Measurements from ENCODE around the gene MORN1. TPM values are rescaled to one million over a fixed set of nuclear protein-coding genes. Genes with fewer than 3 reads are reported as not detected.

Gene MORN1
- total and polyA plus RNA-seq, 10 of the 15 experiments (the other 5 are each of a cell fraction or from before 2014, with no cell fraction given) = 0.76 to 7.9 (median 5.5) TPM

- no peak for TF ChIP-seq CHD4 (IDR thresholded peaks at IDR 0.05)
- TF ChIP-seq SMAD5 (IDR thresholded peaks at IDR 0.05; ENCODE audit: low read depth) = no peak
- no peak for TF ChIP-seq MYB (IDR thresholded peaks at IDR 0.05; ENCODE audit: borderline replicate concordance, low read depth, low read length)
- no peak for TF ChIP-seq ZBTB11 (CRISPR knock-in tag; IDR thresholded peaks at IDR 0.05)
- TF ChIP-seq SPI1 (IDR thresholded peaks at IDR 0.05; ENCODE audit: borderline replicate concordance, insufficient read depth, low read depth, low read length) = peak; percentile 23; the same call in 1 of the 2 replicates
- TF ChIP-seq STAT3 (IDR thresholded peaks at IDR 0.05; ENCODE audit: low read depth, low read length) = no peak
- TF ChIP-seq RFX5 (IDR thresholded peaks at IDR 0.05; ENCODE audit: low read depth, low read length) = no peak
- TF ChIP-seq TBL1XR1 (IDR thresholded peaks at IDR 0.05; ENCODE audit: low read depth, low read length) = peak; percentile 65
- no peak for TF ChIP-seq IRF4 (IDR thresholded peaks at IDR 0.05; ENCODE audit: low read depth, low read length)
- TF ChIP-seq HCFC1 (IDR thresholded peaks at IDR 0.05; ENCODE audit: low read length) = peak; percentile 82
- TF ChIP-seq MEF2B (IDR thresholded peaks at IDR 0.05; ENCODE audit: partially characterized antibody, poor library complexity, severe bottlenecking) = no peak
- TF ChIP-seq HDAC2 (IDR thresholded peaks at IDR 0.05) = no peak
- TF ChIP-seq HSF1 (IDR thresholded peaks at IDR 0.05; ENCODE audit: low read depth, low read length) = no peak
- TF ChIP-seq RAD21 (IDR thresholded peaks at IDR 0.05; ENCODE audit: insufficient read depth, low read depth, low read length) = no peak
- TF ChIP-seq GABPA (IDR thresholded peaks at IDR 0.05; ENCODE audit: low read depth) = no peak
- no peak for TF ChIP-seq SUPT20H (IDR thresholded peaks at IDR 0.05; ENCODE audit: borderline replicate concordance, control insufficient read depth, low read depth, low read length)
- TF ChIP-seq RELB (IDR thresholded peaks at IDR 0.05; ENCODE audit: low read depth) = no peak
- TF ChIP-seq ZNF24 (IDR thresholded peaks at IDR 0.05) = no peak
- no peak for TF ChIP-seq BCL11A (IDR thresholded peaks at IDR 0.05; ENCODE audit: low read depth, low read length)
- no peak for TF ChIP-seq WRNIP1 (IDR thresholded peaks at IDR 0.05; ENCODE audit: borderline replicate concordance, low read depth, low read length)
- TF ChIP-seq SMARCA5 (IDR thresholded peaks at IDR 0.05) = peak; percentile 1; the same call in 1 of the 2 replicates
- no peak for TF ChIP-seq PBX3 (IDR thresholded peaks at IDR 0.05; ENCODE audit: insufficient replicate concordance, low read depth, low read length)
- no peak for TF ChIP-seq FOXM1 (IDR thresholded peaks at IDR 0.05; ENCODE audit: low read depth, low read length)
- no peak for TF ChIP-seq BMI1 (IDR thresholded peaks at IDR 0.05; ENCODE audit: borderline replicate concordance)
- no peak for TF ChIP-seq PML (IDR thresholded peaks at IDR 0.05; ENCODE audit: low read length)
Measured at GRCh38 chr1:2412395-2412772, 21.0 kb upstream of the MORN1 start, which contains the start of gene PEX10 (continued).

All from GM12878 (cell line).